SK-N-SH (cell line): ENCODE results near the gene DGAT2. TPM values are rescaled to one million over a fixed set of nuclear protein-coding genes. Genes with fewer than 3 reads are reported as not detected.

Experiments
- CTCF ChIA-PET: fragments of 300-600, 350-600 bp; formaldehyde crosslinking; extraction: SDS; loops from one replicate; lab custom pipeline; 2021; lab: Yijun Ruan, JAX
- POLR2A ChIA-PET: fragments of 350-600 bp; sonication (Branson Sonifier 250); formaldehyde crosslinking; extraction: SDS; loops from one replicate; lab custom pipeline; 2020; ENCODE audit warnings: antibody characterized with exemption, inconsistent platforms; lab: Yijun Ruan, JAX
- DNase-seq: peaks from one replicate; pipeline ENCODE4 v3.0.0; 2012
- H2AFZ ChIP-seq: fragments of 200-600 bp; sonication (generic); 2 replicates; pipeline ENCODE4 v1.8.1; 2016; ENCODE audit warnings: antibody characterized with exemption, mild to moderate bottlenecking, low read depth
- H3F3A ChIP-seq: fragments of 200-600 bp; sonication (generic); replicated peaks from 2 replicates; pipeline ENCODE3; 2016; ENCODE audit warnings: antibody characterized with exemption, mild to moderate bottlenecking; ENCODE audit not compliant: insufficient read depth
- H3K27ac ChIP-seq, 2 experiments: fragments of 200-500 bp in 1 of 2; fragments of 200-600 bp in 1 of 2; sonication (Bioruptor generic) in 1 of 2; sonication (generic), shearing (Covaris generic) in 1 of 2; 2 replicates each; pipeline versions ENCODE4 v1.5.1 to v1.6.1; 2014 to 2016; ENCODE audit warnings: low read depth in 2 of 2, inconsistent platforms in 1 of 2, low read length in 1 of 2, mild to moderate bottlenecking in 1 of 2, mixed read lengths in 1 of 2
- H3K27me3 ChIP-seq: fragments of 200-600 bp; sonication (generic), shearing (Covaris generic); 2 replicates; pipeline ENCODE4 v1.6.1; 2016; ENCODE audit warnings: mixed run types; ENCODE audit not compliant: insufficient read depth
- H3K36me3 ChIP-seq, 2 experiments: fragments of 200-500 bp in 1 of 2; fragments of 200-600 bp in 1 of 2; sonication (Bioruptor generic) in 1 of 2; sonication (generic) in 1 of 2; replicated peaks in 1 of 2; 2 replicates each; pipeline versions ENCODE3 to v1.5.1; 2014 to 2016; ENCODE audit warnings: low read length in 1 of 2, mild to moderate bottlenecking in 1 of 2; ENCODE audit not compliant: insufficient read depth in 2 of 2, control insufficient read depth in 1 of 2
- H3K4me1 ChIP-seq, 2 experiments: fragments of 200-500 bp in 1 of 2; fragments of 200-600 bp in 1 of 2; sonication (Bioruptor generic) in 1 of 2; sonication (generic), shearing (Covaris generic) in 1 of 2; 2 replicates each; pipeline versions ENCODE4 v1.5.1 to v1.6.1; 2014 to 2016; ENCODE audit warnings: low read depth in 1 of 2, low read length in 1 of 2, mixed run types in 1 of 2; ENCODE audit not compliant: insufficient read depth in 2 of 2, control insufficient read depth in 1 of 2
- H3K4me2 ChIP-seq: fragments of 200-600 bp; sonication (generic), shearing (Covaris generic); 2 replicates; pipeline ENCODE4 v1.6.1; 2017; ENCODE audit warnings: mixed run types
- H3K4me3 ChIP-seq, 2 experiments: fragments of 200-500 bp in 1 of 2; fragments of 200-600 bp in 1 of 2; sonication (Bioruptor generic) in 1 of 2; sonication (generic), shearing (Covaris generic) in 1 of 2; 2 replicates each; pipeline versions ENCODE4 v1.5.1 to v1.8.1; 2014 to 2016; ENCODE audit warnings: low read depth in 2 of 2, inconsistent platforms in 1 of 2, low read length in 1 of 2, mild to moderate bottlenecking in 1 of 2, mixed read lengths in 1 of 2, moderate library complexity in 1 of 2
- H3K79me2 ChIP-seq: fragments of 200-600 bp; sonication (generic); 2 replicates; pipeline ENCODE4 v1.8.1; 2017; ENCODE audit warnings: mild to moderate bottlenecking; ENCODE audit not compliant: insufficient read depth
- H3K9ac ChIP-seq: fragments of 200-600 bp; sonication (generic); 2 replicates; pipeline ENCODE4 v1.6.1; 2017; ENCODE audit warnings: mixed run types
- H3K9me2 ChIP-seq: fragments of 200-600 bp; sonication (generic); 2 replicates; pipeline ENCODE4 v1.6.1; 2017; ENCODE audit warnings: mixed run types
- H3K9me3 ChIP-seq: fragments of 200-600 bp; sonication (generic); 2 replicates; pipeline ENCODE4 v1.6.1; 2017; ENCODE audit warnings: mixed run types, mild to moderate bottlenecking, moderate library complexity
- H4K20me1 ChIP-seq: fragments of 200-600 bp; sonication (generic); 2 replicates; pipeline ENCODE4 v1.6.1; 2017; ENCODE audit warnings: mild to moderate bottlenecking, mixed run types; ENCODE audit not compliant: insufficient read depth
- ELF1 ChIP-seq: IDR thresholded peaks from 2 replicates; pipeline ENCODE4 v1.4.0; 2012
- EP300 ChIP-seq, 2 experiments: IDR thresholded peaks; 2 replicates each; pipeline versions ENCODE4 v1.4.0 to v1.6.1; 2012; ENCODE audit warnings: borderline replicate concordance in 1 of 2, low read depth in 1 of 2, low read length in 1 of 2
- EZH2phosphoT487 ChIP-seq: fragments of 200-600 bp; sonication (generic); IDR thresholded peaks from 2 replicates; pipeline ENCODE4 v1.6.1; 2017; ENCODE audit warnings: low read depth, mixed run types, mild to moderate bottlenecking, antibody characterized with exemption, moderate library complexity, borderline replicate concordance
- FOSL2 ChIP-seq: IDR thresholded peaks from 2 replicates; pipeline ENCODE4 v1.4.0; 2012; ENCODE audit warnings: low read depth, mild to moderate bottlenecking, moderate library complexity, borderline replicate concordance
- FOXJ3 ChIP-seq: sonication (generic); formaldehyde crosslinking; IDR thresholded peaks from 2 replicates; pipeline ENCODE4 v1.5.1; 2020; ENCODE audit warnings: mild to moderate bottlenecking, missing genetic modification reagents
- FOXM1 ChIP-seq: IDR thresholded peaks from 2 replicates; pipeline ENCODE4 v1.4.0; 2012; ENCODE audit warnings: low read depth, mild to moderate bottlenecking
- GATA2 ChIP-seq: sonication (generic); formaldehyde crosslinking; IDR thresholded peaks from 2 replicates; pipeline ENCODE4 v1.5.0; 2020; ENCODE audit warnings: mild to moderate bottlenecking, missing genetic modification reagents
- JUND ChIP-seq: IDR thresholded peaks from 2 replicates; pipeline ENCODE4 v1.4.0; 2012
- MEF2A ChIP-seq: IDR thresholded peaks from 2 replicates; pipeline ENCODE4 v1.4.0; 2012; ENCODE audit warnings: low read depth, borderline replicate concordance
- MXI1 ChIP-seq: IDR thresholded peaks from 2 replicates; pipeline ENCODE4 v1.6.1; 2012; ENCODE audit warnings: mild to moderate bottlenecking, low read depth, low read length, improper control_type of control experiment
- NFIC ChIP-seq: IDR thresholded peaks from 2 replicates; pipeline ENCODE4 v1.4.0; 2012; ENCODE audit warnings: borderline replicate concordance
- NRF1 ChIP-seq: IDR thresholded peaks from 2 replicates; pipeline ENCODE4 v1.6.1; 2012; ENCODE audit warnings: low read depth, mild to moderate bottlenecking, low read length
- POLR2AphosphoS5 ChIP-seq: IDR thresholded peaks from 2 replicates; pipeline ENCODE4 v1.6.1; 2012; ENCODE audit warnings: low read depth, low read length
- SIN3A ChIP-seq: IDR thresholded peaks from 2 replicates; pipeline ENCODE4 v1.6.1; 2012; ENCODE audit warnings: low read depth, mild to moderate bottlenecking, low read length, moderate library complexity, borderline replicate concordance
- SMC3 ChIP-seq: IDR thresholded peaks from 2 replicates; pipeline ENCODE4 v1.6.1; 2012; ENCODE audit warnings: low read depth, low read length, improper control_type of control experiment
- TCF12 ChIP-seq: IDR thresholded peaks from 2 replicates; pipeline ENCODE4 v1.4.0; 2012
- TEAD4 ChIP-seq: IDR thresholded peaks from 2 replicates; pipeline ENCODE4 v1.4.0; 2012; ENCODE audit warnings: mild to moderate bottlenecking, borderline replicate concordance; ENCODE audit not compliant: insufficient read depth
- YY1 ChIP-seq: IDR thresholded peaks from 2 replicates; pipeline ENCODE4 v1.4.0; 2012; ENCODE audit warnings: low read depth, mild to moderate bottlenecking
- WGBS: methylation state at CpG from one replicate; pipeline ENCODE4 v1.1.6; 2017; ENCODE audit warnings: low lambda C conversion rate; 5-methylcytosine and 5-hydroxymethylcytosine counted together
- polyA plus RNA-seq, 3 experiments: library from polyadenylated mRNA; depleted of rRNA; stranded (reverse); fragments of >200 nt; gene quantifications; 2 replicates each; pipeline ENCODE4 v1.2.3, GENCODE V29; 2012
- TF ChIP-seq, protein P1 (sequence below): fragments of 150-350 bp; IDR thresholded peaks from 2 replicates; pipeline ENCODE4 v1.6.1; 2016; ENCODE audit warnings: mild to moderate bottlenecking, low read depth, low read length
- TF ChIP-seq, protein P2 (sequence below): IDR thresholded peaks from 2 replicates; pipeline ENCODE4 v1.4.0; 2012; ENCODE audit warnings: low read depth, borderline replicate concordance
- TF ChIP-seq, protein P3 (sequence below): fragments of 150-350 bp; IDR thresholded peaks from 2 replicates; pipeline ENCODE4 v1.6.1; 2017; ENCODE audit warnings: antibody characterized with exemption, low read length, low read depth, borderline replicate concordance
- TF ChIP-seq, protein P4 (sequence below): IDR thresholded peaks from 2 replicates; pipeline ENCODE4 v1.4.0; 2012; ENCODE audit warnings: low read depth
- TF ChIP-seq, protein P5 (sequence below): IDR thresholded peaks from 2 replicates; pipeline ENCODE4; 2012

Gene DGAT2
- polyA plus RNA-seq, 1 of the 3 experiments (the other 2 are of a cell fraction), result 1.4 TPM

- POLR2A ChIA-PET, result no interaction called here
- no peak for DNase-seq
- CTCF ChIA-PET, result interaction anchor here (1.0 to 2.8 kb wide), 3 partner anchors 10 to 31 kb away, joined by 3 to 18 read pairs (median 4); no protein-coding TSS in a partner anchor
Measured at GRCh38 chr11:75778962-75779361, 10.4 kb downstream of the DGAT2 start.

GRCh38 chr11:75779960-75780359 lies 11.4 kb downstream of the DGAT2 start:
- Histone ChIP-seq H3K79me2 (no peaks in the 10 kb centered on the region), H3K9me3 (no peaks in the 10 kb centered on the region), H3K27ac (no peak overlapping the region), H3F3A (no peaks in the 10 kb centered on the region), H2AFZ (no peak overlapping the region), H3K36me3 (no peaks in the 10 kb centered on the region), H3K4me1 (peaks cover 0 to 12% of the 10 kb centered on the region in 2 experiments; a peak in 1 of 4 replicates), H3K4me2 (no peak overlapping the region), H3K27me3 (no peaks in the 10 kb centered on the region), H4K20me1 (no peaks in the 10 kb centered on the region), H3K4me3 (no peak overlapping the region), H3K9me2 (no peaks in the 10 kb centered on the region), H3K9ac (no peak overlapping the region)
- no peak for DNase-seq
- 100% methylated on average over 1 of the region's 2 CpGs for WGBS
- no peak for TF ChIP-seq JUND
- TF ChIP-seq NRF1, result no peak
- TF ChIP-seq POLR2AphosphoS5, result no peak
- TF ChIP-seq SMC3, result no peak
- TF ChIP-seq MEF2A, result no peak
- no peak for TF ChIP-seq FOXJ3 (CRISPR knock-in tag)
- TF ChIP-seq TCF12, result no peak
- TF ChIP-seq MXI1, result no peak
- TF ChIP-seq, protein P1, sequence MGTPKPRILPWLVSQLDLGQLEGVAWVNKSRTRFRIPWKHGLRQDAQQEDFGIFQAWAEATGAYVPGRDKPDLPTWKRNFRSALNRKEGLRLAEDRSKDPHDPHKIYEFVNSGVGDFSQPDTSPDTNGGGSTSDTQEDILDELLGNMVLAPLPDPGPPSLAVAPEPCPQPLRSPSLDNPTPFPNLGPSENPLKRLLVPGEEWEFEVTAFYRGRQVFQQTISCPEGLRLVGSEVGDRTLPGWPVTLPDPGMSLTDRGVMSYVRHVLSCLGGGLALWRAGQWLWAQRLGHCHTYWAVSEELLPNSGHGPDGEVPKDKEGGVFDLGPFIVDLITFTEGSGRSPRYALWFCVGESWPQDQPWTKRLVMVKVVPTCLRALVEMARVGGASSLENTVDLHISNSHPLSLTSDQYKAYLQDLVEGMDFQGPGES, result no peak
- no peak for TF ChIP-seq YY1
- TF ChIP-seq, protein P2, sequence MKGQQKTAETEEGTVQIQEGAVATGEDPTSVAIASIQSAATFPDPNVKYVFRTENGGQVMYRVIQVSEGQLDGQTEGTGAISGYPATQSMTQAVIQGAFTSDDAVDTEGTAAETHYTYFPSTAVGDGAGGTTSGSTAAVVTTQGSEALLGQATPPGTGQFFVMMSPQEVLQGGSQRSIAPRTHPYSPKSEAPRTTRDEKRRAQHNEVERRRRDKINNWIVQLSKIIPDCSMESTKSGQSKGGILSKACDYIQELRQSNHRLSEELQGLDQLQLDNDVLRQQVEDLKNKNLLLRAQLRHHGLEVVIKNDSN, result no peak
- ChIA-PET POLR2A (no interaction called here), CTCF (interaction anchor here (1.0 to 2.8 kb wide), 3 partner anchors 9 to 539 kb away, joined by 4 to 18 read pairs (median 4); no protein-coding TSS in a partner anchor)

More at GRCh38 chr11:75778962-75779361, 10.4 kb downstream of the DGAT2 start:
- H3K9me2 ChIP-seq, result no peaks in the 10 kb centered on the region
- no peak overlapping the region for H3K4me3 ChIP-seq
- no peaks in the 10 kb centered on the region for H3K79me2 ChIP-seq
- H3K36me3 ChIP-seq, result no peaks in the 10 kb centered on the region
- H3K9ac ChIP-seq, result no peak overlapping the region
- no peak overlapping the region for H3K27ac ChIP-seq
- peaks cover 0 to 12% of the 10 kb centered on the region in 2 experiments; a peak in 1 of 4 replicates for H3K4me1 ChIP-seq
- no peak overlapping the region for H3K4me2 ChIP-seq
- no peaks in the 10 kb centered on the region for H3K27me3 ChIP-seq
- TF ChIP-seq SMC3 (no peak), GATA2 (CRISPR knock-in tag) (no peak), EP300 (IDR thresholded peaks at IDR 0.05; ENCODE audit: borderline replicate concordance in 1 of 2, low read depth in 1 of 2, low read length in 1 of 2) (no peak), NFIC (no peak), SIN3A (no peak), TEAD4 (no peak), EZH2phosphoT487 (no peak), FOSL2 (no peak), TCF12 (no peak), ELF1 (no peak), POLR2AphosphoS5 (no peak), MEF2A (no peak), NRF1 (no peak), JUND (no peak), FOXJ3 (CRISPR knock-in tag) (no peak), FOXM1 (no peak)
- TF ChIP-seq, protein P3, sequence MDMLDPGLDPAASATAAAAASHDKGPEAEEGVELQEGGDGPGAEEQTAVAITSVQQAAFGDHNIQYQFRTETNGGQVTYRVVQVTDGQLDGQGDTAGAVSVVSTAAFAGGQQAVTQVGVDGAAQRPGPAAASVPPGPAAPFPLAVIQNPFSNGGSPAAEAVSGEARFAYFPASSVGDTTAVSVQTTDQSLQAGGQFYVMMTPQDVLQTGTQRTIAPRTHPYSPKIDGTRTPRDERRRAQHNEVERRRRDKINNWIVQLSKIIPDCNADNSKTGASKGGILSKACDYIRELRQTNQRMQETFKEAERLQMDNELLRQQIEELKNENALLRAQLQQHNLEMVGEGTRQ, result no peak
- TF ChIP-seq, protein P4, sequence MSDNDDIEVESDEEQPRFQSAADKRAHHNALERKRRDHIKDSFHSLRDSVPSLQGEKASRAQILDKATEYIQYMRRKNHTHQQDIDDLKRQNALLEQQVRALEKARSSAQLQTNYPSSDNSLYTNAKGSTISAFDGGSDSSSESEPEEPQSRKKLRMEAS, result no peak
- TF ChIP-seq, protein P5, sequence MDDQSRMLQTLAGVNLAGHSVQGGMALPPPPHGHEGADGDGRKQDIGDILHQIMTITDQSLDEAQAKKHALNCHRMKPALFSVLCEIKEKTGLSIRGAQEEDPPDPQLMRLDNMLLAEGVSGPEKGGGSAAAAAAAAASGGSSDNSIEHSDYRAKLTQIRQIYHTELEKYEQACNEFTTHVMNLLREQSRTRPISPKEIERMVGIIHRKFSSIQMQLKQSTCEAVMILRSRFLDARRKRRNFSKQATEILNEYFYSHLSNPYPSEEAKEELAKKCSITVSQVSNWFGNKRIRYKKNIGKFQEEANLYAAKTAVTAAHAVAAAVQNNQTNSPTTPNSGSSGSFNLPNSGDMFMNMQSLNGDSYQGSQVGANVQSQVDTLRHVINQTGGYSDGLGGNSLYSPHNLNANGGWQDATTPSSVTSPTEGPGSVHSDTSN, result no peak
- TF ChIP-seq, protein P1, result no peak
- TF ChIP-seq, all 33 proteins: peak for 0
- 72% methylated on average over 5 of the region's 5 CpGs for WGBS
- Histone ChIP-seq H3K9me3 (no peaks in the 10 kb centered on the region), H4K20me1 (no peaks in the 10 kb centered on the region), H3F3A (no peaks in the 10 kb centered on the region), H2AFZ (no peak overlapping the region)
